RCC 7860 (cell line): Measurements from ENCODE around the gene ATP1A1.
A peak's percentile ranks its signal among the peaks of the same experiment; 100 is the strongest.

Experiments
- DNase-seq: peaks from one replicate; pipeline ENCODE4 v3.0.0-alpha.2; 2015; ENCODE audit warnings: low spot score
- FAIRE-seq: peaks from 2 replicates; lab custom pipeline; 2012; peaks lifted over from hg19 to GRCh38; lab: Jason Lieb, UNC

Gene ATP1A1

GRCh38 chr1:116370181-116370580 is 2.9 kb upstream of the ATP1A1 start:
- FAIRE-seq (no peak), DNase-seq (no peak)

GRCh38 chr1:116371752-116372151 is 1.3 kb upstream of the ATP1A1 start:
- FAIRE-seq (no peak), DNase-seq (no peak)

GRCh38 chr1:116372191-116372590 is 853 bp upstream of the ATP1A1 start:
- DNase-seq (no peak), FAIRE-seq (no peak)

GRCh38 chr1:116373431-116374352 is 648 bp downstream of the ATP1A1 start:
- FAIRE-seq: no peak
- DNase-seq: no peak

GRCh38 chr1:116374353-116375147 is 1.5 kb downstream of the ATP1A1 start:
- DNase-seq: no peak
- FAIRE-seq: no peak

- FAIRE-seq (no peak), DNase-seq (no peak)
Observed at GRCh38 chr1:116375148-116375886, 2.3 kb downstream of the ATP1A1 start.

- DNase-seq (peak; percentile 75), FAIRE-seq (peak; percentile 34)
Observed at GRCh38 chr1:116375887-116376728, 3.1 kb downstream of the ATP1A1 start.

GRCh38 chr1:116376729-116377086 is 3.7 kb downstream of the ATP1A1 start:
- FAIRE-seq (no peak), DNase-seq (no peak)

- DNase-seq (peak; percentile 74), FAIRE-seq (peak; percentile 68)
Observed at GRCh38 chr1:116377541-116378529, 4.8 kb downstream of the ATP1A1 start.

- FAIRE-seq (no peak), DNase-seq (no peak)
Observed at GRCh38 chr1:116379057-116379630, 6.1 kb downstream of the ATP1A1 start.

GRCh38 chr1:116379674-116380498 is 6.8 kb downstream of the ATP1A1 start:
- FAIRE-seq (no peak), DNase-seq (no peak)

- FAIRE-seq: no peak
Observed at GRCh38 chr1:116380499-116381242, 7.6 kb downstream of the ATP1A1 start.

GRCh38 chr1:116382321-116382720 is 9.3 kb downstream of the ATP1A1 start:
- DNase-seq (no peak), FAIRE-seq (no peak)

More at GRCh38 chr1:116380499-116381242, 7.6 kb downstream of the ATP1A1 start:
- DNase-seq: no peak

- DNase-seq (no peak), FAIRE-seq (no peak)
Observed at GRCh38 chr1:116382857-116383483, 9.9 kb downstream of the ATP1A1 start.

- no peak for DNase-seq
- FAIRE-seq: no peak
Observed at GRCh38 chr1:116386042-116386441, 13.0 kb downstream of the ATP1A1 start.

GRCh38 chr1:116387551-116387950 is 14.5 kb downstream of the ATP1A1 start:
- no peak for FAIRE-seq
- no peak for DNase-seq

GRCh38 chr1:116388122-116388521 is 15.1 kb downstream of the ATP1A1 start:
- DNase-seq (no peak), FAIRE-seq (no peak)
